Head of caudate nucleus (tissue), 42 donors: ENCODE data around the gene LYRM4.

Experiments
- DNase-seq, 42 donors: peaks; one replicate each; pipeline versions ENCODE4 v3.0.0 to v3.0.0-alpha.2; 2020 to 2021; ENCODE audit warnings: mixed read lengths in 7 of 42
- intact Hi-C: fragments of 100-400 bp; cut with DNase I; formaldehyde crosslinking; loops from one replicate; pipeline ENCODE4 v1.15.0; 2022

Gene LYRM4

DNA sequence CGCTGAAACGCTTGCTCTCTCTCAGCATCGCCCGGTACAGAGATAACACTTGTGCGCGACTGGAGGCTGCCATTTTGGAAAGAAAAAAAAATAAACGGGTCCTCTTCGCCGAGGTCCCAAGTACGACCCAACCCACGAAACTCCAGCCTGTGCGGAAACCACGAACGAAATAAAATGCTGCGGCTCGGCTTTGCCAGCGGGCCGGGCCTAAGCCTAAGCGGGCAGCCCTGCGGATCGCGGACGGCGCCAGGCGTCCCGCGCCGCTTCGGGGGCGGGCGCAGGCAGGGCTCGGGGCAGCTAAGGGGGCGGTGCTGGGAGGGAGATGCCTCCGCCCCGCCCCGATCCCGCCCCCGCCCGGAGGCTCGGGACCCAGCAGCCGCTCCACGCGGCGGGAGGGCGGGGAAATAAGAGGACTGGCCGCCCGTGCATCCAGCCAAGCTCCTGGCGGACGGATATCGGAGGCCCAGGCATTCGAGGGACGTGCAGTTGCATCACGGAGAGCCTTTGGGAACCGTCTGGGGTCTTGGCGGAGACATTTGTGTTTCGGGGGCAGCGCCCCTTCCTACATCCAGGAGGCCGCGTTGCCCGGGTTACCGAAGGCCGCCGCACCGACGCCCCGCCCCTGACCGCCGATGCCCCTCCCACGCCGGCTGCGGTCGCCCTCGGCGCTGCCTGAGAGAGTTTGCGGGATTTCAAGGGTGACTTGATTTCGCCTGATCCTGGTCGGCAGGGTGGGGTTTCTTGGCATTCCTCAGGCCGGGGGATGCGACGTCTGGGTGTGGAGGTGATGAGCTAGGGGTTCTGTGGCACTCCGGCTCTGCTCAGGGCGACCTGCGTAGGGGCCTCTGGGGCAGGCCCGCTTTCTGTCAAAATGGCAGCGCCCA, at the start of gene LYRM4, which contains the start of gene FARS2:
TSS of gene LYRM4 (minus strand) at position 290 of the 884 bp plus-strand sequence. CDS start at position 73, 217 bp downstream.
TSS of gene FARS2 (plus strand) at position 853 of the 884 bp plus-strand sequence.
- intact Hi-C loops: no loop called here
- DNase-seq: peak; percentile 74 to 96 (median 92)

DNA sequence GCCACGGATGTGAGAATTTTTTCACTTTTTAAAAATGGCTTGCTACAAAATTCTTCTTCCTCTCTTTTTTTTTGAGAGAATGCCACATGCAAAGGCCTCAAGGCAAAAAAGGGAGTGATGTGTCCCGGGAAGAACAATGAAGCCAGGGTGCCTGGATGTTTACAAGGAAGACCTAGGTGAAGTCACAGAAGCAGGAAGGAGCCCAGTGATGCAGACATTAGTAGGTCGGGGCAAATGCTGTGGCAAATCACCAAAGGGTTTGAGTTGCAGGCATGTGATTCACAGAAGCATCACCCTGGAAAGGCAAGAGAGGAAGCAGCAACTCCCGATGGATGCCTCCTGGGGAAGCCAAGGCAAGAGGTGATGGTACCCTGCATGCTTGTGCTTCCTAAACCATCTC, 47.3 kb upstream of the LYRM4 start:
- no peak for DNase-seq
- intact Hi-C loops: no loop called here

DNA sequence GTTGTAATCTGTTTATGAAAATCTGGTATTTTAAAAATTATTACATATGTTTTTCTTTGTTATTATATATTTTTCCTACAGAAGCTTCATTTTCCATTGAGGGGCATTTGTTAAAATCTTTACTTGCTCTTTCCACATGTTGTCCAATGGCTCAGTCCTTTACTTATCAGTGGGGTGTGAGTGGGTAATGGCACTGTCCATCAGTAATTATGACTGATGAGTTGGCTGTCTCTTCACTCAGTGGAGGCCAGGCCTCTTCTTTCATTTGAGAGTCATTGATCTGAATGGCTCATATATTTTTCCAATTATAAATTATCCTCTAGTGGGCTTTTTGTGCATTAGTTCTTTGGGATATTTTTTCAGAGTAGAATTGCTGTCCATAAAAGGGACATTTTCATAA, 46.3 kb upstream of the LYRM4 start:
- intact Hi-C loops: no loop called here
- DNase-seq: no peak

DNA sequence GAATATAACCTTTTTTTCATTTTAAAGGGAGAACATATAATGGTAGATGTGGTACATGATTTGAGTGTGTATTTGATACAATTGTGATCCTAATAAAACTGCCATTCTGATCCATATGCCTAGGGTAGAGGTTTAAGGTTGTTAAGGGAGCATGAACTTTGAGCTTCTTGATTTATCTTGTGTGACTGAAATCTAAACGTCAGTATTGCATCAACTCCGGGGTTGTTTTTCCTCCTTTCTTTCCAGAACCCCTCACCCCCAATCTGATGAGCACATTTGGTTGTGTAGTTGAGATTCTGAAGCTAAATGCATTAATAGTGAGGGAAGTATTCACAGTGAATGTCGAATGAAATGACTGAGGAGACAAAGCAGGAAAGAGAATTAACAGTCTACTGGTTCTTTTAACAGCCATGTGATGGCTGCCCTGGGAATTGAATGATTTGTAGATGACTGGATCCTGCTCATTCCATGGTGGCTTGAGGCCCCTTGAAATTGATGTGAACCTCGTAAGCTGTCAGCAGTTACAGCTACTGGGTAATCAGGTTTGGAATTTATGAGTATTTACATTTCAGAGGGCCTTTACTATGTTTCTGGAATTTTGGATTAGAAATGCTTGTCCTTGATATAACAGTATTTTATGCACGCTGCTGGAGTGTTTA, 45.3 kb upstream of the LYRM4 start:
- intact Hi-C loops: no loop called here
- DNase-seq: no peak

DNA sequence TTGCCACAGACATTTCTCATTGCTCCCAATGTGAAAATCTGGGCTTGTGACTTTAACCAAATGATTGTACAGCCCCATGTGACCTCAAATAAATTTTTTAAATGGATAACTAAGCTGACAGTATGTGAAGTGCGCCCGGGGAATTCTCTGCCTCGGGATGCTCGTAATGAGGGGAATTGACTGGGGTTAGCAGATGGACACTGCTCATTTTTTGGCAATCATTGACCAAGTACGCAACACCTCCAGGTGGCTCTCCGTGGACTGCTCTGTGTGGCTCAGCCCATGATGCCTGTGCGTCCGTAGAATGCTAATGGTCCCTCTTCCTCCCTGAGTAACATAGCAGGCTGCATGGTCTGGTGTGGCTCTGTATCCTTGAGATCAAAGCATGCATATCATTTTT, 42.9 kb upstream of the LYRM4 start:
- no peak for DNase-seq
- intact Hi-C loops: no loop called here

DNA sequence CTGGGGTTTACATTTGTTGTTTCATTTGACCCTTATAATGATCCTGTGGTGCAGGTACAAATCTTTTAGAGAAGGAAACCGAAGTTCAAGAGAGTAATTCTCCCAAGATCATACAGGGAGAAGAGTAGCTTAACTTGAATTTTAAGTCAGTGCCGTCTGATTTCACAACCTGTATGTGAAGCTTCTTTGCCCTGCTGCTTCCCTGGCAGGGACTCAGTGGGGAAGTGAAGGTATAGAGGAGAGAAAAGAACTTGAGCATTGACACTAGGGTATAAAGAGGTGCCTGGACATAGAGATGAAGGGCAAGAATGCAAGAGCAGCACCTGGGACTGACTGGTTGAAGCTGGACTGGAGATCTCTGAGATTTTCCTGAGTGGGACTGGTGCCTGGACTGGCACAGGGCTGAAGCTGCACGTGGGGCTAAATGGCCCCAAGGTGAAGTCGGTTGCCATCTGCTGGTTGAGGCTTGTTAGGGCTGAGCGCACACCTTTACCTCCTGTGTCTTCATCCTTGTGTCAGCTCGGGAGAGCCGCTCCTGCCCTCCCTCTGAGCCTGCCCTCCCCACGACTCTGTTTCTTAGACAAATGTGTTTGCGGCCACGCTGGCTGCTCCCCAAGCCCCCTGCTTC, 42.4 kb upstream of the LYRM4 start:
- intact Hi-C loops: no loop called here
- peak in 7 of 42 donors; percentile 16 to 54 (median 29) for DNase-seq

DNA sequence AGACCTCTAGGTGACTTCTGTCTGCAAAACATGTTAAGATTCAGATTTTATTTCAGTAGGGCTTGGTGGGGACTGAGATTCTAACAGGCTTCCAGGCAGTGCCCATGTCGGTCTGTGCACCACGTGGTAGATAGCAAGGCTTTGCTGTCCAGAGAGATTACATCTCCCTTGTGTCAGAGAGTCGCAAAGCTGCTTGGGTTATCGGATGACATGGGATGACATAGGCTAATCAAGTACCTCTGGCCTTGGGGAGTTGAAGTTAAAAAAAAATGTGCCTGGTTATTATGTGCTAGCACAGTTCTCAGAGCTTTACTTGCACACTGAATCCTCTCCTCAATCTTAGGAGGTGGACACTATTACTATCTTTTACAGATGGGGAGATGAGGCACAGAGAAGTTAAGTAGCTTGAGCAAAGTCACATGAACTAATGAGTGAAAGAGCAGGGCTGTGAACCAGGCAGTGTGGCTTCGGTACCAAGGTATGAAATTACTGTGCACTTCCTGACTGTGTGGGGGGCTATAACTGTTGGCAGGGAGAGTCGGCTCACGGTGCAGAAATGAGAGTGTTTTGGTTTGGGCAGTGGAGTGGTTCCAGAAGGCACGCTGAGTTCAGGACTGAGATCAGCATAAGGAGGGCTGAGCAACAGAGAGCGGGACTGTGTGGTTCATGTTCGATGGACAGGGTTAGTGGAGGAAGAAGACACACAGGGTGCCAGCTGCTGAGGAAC, 41.6 kb upstream of the LYRM4 start:
- intact Hi-C loops: no loop called here
- no peak for DNase-seq

DNA sequence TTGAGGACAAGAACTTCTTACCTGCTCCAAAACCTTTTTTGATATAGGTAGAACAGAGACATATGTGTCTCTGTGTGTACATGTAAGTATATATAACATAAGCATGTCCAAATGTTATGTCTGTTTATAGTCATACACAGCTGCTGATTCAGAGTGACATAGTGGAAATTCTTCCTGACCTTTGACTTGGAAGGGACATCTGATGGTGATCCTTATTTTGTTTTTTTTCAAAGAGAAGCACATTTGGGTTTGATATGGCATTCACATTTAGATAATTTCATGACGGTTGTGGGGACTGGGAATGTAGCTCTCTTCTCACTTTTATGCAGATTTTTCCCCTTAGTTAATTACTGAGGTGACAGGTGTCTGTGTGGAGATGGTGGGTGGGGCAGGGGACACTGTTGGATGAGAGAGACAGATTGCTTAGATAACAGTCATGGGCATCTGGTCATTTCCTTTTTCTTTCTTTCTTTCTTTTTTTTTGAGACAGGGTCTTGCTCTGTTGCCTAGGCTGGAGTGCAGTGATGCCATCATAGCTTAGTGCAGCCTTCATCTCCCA, 39.5 kb upstream of the LYRM4 start:
- no peak for DNase-seq
- intact Hi-C loops: no loop called here

DNA sequence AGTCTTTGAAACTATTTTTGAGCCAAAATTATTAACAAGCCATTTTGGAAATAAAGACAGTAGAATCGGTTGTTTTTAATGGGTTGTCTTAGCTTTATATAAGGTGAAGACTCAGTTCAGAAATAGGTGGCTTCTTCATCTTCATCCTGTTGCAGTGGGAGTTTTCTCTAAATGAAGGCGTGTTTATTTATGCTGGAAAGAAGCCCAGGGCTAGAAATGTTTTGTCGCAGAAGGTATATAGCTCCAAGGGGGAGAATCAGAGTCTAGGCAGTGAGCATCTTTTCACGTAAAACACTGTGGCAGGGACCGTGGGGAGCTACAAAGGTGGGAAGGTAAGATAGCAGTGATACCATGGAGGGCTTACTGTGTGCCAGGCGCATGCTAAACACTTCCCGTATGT, 34.9 kb upstream of the LYRM4 start:
- DNase-seq: no peak
- intact Hi-C loops: no loop called here

DNA sequence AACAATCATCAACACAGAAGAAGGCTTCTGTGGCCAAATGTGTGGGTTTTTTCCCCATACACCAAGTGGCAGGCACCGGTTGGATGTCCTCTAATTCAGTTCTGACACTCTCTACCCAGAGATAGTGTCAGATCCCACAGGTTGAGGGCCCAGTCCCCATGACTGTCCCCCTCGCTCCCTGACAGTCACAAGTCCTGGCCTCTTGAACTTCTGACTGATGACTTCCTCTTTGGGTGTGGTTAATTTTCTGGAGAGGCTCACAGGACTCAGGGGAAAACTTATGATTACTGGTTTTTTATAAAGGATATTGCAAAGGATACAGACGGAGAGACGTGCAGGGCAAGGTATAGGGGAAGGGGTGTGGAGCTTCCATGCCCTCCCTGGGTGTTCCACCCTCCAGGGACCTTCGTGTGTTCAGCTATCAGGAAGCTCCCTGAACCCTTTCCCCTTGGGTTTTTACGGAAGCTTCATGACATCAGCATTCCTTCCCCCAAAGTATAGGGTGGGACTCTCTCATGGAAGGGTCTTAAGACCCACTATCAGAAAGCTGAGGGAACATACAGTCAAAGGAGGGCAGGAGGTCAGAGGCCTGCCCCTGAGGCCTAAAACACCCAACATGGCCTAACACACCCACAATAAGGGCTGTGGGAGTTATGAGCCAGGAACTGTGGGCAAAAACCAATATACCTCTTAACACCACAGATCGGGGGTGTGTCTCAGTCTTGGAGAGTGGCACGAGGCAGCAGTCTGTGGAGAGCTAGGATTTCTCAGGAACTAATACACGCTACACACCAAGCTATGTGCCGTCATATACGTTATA, 33.9 kb upstream of the LYRM4 start:
- no peak for DNase-seq
- intact Hi-C loops: no loop called here

DNA sequence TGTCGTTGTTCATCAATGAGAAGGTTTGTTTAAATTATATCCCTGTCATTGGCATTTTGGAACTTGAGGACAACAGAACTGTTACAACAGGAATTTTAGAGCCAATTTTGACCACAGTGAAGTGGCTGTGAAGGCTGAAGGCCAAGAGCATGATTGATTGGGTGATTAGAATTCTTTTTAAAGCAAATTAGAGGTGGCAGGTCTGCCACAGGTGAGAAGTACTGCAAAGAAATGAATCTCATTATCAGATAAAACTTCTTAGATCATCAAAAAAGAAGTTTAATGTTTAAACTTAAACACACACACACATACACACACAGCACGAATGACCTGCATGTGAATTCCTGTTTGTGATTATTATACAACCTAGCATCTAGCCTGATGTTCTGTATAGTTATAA, 32.9 kb upstream of the LYRM4 start:
- intact Hi-C loops: no loop called here

DNA sequence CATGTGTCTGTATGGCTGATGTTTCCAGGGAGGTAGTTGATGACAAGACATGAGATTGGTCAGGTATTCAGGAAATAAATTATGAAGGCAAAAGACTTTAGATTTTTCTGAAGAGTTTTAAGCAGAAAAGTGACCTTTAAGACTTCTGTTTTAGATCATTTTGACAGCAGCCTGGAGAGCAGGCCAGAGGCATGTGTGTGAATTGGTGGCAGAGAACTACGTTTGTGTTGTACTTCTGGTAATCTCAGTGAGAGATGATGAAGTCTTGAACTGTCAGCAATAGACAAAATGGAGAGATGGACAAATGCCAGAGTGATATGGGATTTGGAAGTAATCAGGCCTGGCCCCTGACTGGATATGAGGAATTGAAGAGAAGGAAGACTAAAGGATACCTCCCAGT, 31.4 kb upstream of the LYRM4 start:
- intact Hi-C loops: no loop called here
- no peak for DNase-seq

More for the DNA sequence above, 32.9 kb upstream of the LYRM4 start:
- no peak for DNase-seq

DNA sequence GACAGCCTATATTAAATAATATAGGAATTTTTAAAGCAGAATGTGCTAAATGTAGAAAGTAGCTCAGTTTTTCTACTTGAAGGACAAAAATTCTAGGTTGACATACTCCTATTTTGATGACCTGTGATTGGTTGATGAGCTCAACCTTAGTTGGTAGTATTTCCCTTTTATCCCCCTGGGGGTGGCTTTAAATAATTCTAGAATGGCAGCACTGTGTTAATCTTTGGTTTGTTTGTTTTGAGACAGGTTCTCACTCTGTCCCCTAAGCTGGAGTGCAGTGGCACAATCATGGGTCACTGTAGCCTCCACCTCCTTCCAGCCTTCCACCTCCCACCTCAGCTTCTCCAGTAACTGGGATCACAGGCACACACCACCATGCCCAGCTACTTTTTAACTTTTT, 29.8 kb upstream of the LYRM4 start:
- no peak for DNase-seq

DNA sequence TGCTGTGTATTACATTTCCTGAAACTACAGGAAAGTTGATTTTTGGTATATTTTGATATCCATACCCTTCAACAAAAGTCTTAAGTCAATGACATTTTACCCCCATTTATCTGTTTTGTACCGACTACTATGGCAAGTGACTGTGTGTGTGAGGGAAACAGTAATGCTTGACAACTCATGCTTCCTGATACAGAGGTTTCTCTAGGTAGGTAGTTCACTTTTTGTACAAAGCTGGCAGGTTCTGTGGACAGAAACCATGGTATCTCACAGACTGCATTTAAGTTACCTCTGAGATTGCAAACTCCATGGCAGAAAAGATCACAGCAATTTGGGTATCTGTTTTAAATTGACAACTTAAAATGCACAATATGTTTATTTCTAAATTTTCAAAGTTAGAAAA, 29.3 kb upstream of the LYRM4 start:
- DNase-seq: no peak
- intact Hi-C loops: no loop called here

More for the DNA sequence above, 29.8 kb upstream of the LYRM4 start:
- intact Hi-C loops: no loop called here

DNA sequence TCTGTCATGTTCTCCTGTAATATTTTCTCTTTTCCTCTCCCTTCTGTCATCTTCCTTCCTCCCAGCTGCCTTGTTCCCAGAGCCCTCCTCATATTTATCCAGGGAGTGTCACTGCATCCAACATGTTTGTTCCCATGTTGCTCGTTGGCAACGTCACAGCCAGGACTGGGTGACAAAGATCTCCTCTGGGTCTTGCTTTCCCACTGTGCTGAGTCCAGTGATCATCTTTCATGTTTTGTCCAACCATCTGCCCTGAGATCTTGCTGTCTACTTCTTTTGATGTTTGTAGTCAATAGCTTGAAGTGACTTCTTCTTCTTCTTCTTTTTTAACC, 27.2 kb upstream of the LYRM4 start:
- intact Hi-C loops: no loop called here
- DNase-seq: no peak

DNA sequence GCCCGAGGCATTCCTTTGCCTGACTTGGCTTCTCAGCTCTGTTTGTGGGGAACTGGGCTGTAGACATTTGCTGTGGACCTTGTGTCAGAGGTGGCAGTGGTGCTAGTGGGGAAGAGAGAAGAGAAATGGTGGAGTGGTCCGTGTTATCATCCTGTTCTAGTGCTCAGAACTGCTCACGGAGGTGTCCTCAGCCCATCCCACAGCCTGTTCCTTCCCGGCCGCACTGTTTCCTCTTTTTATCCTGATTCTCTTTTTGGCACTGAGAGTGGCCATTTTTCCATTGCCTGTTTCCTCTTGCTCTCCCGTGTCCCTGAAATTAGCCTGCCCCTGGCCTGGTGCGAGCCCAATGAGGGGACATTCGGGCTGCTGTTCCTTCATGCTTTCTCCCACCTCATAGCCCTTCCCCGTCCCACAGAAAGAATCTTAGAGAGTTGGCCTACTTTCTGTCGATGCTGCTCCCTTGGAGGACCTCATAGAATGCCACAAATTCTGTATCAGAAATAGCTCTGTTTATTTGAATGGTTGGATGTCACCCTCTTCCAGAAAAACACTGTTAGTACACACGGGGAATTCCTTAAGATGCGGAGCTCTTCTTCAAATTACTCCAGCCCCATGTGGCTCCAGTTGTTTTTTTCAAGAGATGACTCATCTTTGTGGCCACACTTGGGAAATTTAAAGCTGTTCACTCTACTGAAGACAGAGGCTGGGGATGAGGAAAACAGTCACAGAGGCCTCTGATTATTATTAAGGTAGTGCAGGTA, 26.6 kb upstream of the LYRM4 start:
- intact Hi-C loops: no loop called here
- no peak for DNase-seq

DNA sequence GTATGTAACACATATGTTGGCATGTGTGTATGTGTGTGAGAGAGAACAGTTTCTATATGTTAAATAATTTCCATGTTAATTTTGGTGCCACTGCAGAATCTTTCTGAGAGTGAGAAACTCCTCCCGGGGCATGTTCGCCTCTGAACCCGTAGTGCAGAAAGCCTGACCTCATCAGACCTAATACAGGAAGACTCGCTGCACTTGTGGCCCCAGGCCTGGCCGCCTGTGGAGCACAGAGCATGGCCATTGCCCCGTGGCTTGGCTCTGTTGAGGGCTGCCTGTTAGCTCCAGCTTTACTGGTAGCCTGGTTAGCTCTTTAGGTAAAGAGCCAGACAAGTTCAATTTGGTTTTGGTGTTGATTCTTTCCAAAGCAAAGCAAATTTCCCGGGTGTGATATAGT, 26.0 kb upstream of the LYRM4 start:
- no peak for DNase-seq
- intact Hi-C loops: no loop called here

DNA sequence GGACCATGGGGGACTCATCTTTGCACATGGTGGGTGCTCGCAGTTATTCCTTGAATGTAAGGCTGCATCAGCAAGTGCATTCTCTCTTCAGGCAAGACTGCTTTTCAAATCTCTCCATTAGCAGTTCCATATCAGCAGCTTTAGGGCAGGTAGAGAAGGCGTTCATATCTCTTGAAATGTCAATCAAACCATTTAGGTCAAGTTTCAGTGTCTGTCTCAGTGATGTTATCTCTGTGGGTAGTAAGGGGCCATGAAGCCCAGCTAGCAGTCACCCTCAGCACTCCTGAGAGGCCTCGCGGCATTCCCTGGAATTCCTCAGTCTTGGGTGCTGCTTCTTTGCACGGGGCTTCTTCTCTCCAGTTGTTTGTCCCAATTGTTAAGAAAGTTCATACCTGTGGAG, 24.8 kb upstream of the LYRM4 start:
- DNase-seq: no peak
- intact Hi-C loops: no loop called here
